Activated CD4-positive, CD25-positive, alpha-beta regulatory T cell treated with anti-CD3 and anti-CD28 coated beads, Interleukin-2, amount 50 U/mL, for 72 hours (primary cell): ENCODE measurements around the gene PDCD7.
"Not testable (repeated sequence)": the region's sequence is repeated elsewhere in the genome, so short reads cannot be mapped to it uniquely, and the experiment has no call there.

Experiments
- DNase-seq: peaks from one replicate; pipeline ENCODE4 v3.0.0; 2021

The PDCD7 gene

GRCh38 chr15:65115542-65115941, 18.1 kb downstream of the PDCD7 start:
- no peak for DNase-seq

GRCh38 chr15:65115086-65115485, 18.5 kb downstream of the PDCD7 start, which contains the start of gene UBAP1L:
Gene UBAP1L (minus strand): TSS chr15:65115200. CDS start chr15:65106215, 8,985 bp downstream.
- no peak for DNase-seq

GRCh38 chr15:65110676-65111292, 22.8 kb downstream of the PDCD7 start:
- no peak for DNase-seq

GRCh38 chr15:65106011-65106590, 27.5 kb downstream of the PDCD7 start:
- DNase-seq: no peak

GRCh38 chr15:65105038-65105437, 28.6 kb downstream of the PDCD7 start:
- DNase-seq: no peak

- DNase-seq: no peak
Measured at GRCh38 chr15:65102912-65103311, 30.7 kb downstream of the PDCD7 start.

GRCh38 chr15:65101891-65102708, 31.5 kb downstream of the PDCD7 start:
- DNase-seq: no peak

- peak; percentile 57 for DNase-seq
Measured at GRCh38 chr15:65101411-65101890, 32.2 kb downstream of the PDCD7 start.

GRCh38 chr15:65100442-65100841, 33.2 kb downstream of the PDCD7 start:
- DNase-seq: no peak

- DNase-seq: not testable (repeated sequence)
Measured at GRCh38 chr15:65099801-65100200, 33.8 kb downstream of the PDCD7 start.

- no peak for DNase-seq
Measured at GRCh38 chr15:65099336-65099735, 34.3 kb downstream of the PDCD7 start.

- no peak for DNase-seq
Measured at GRCh38 chr15:65097651-65098263, 35.9 kb downstream of the PDCD7 start.

GRCh38 chr15:65096481-65097385, 36.9 kb downstream of the PDCD7 start:
- no peak for DNase-seq

- no peak for DNase-seq
Measured at GRCh38 chr15:65095747-65096104, 37.9 kb downstream of the PDCD7 start.

- no peak for DNase-seq
Measured at GRCh38 chr15:65095011-65095746, 38.4 kb downstream of the PDCD7 start.

- DNase-seq: no peak
Measured at GRCh38 chr15:65094294-65094995, 39.2 kb downstream of the PDCD7 start.

- DNase-seq: not testable (repeated sequence)
Measured at GRCh38 chr15:65093793-65094170, 39.8 kb downstream of the PDCD7 start.

- no peak for DNase-seq
Measured at GRCh38 chr15:65092911-65093792, 40.5 kb downstream of the PDCD7 start.

GRCh38 chr15:65091946-65092770, 41.5 kb downstream of the PDCD7 start:
- DNase-seq: no peak
